ENCODE data around the gene MOGAT1. TPM values are rescaled to one million over a fixed set of nuclear protein-coding genes. Genes with fewer than 3 reads are reported as not detected.

Gene MOGAT1
- total and polyA plus RNA-seq, 2 of the 8 experiments (the other 6 are each of a cell fraction or from before 2014, with no cell fraction given): 0.11 to 0.67 TPM

DNA sequence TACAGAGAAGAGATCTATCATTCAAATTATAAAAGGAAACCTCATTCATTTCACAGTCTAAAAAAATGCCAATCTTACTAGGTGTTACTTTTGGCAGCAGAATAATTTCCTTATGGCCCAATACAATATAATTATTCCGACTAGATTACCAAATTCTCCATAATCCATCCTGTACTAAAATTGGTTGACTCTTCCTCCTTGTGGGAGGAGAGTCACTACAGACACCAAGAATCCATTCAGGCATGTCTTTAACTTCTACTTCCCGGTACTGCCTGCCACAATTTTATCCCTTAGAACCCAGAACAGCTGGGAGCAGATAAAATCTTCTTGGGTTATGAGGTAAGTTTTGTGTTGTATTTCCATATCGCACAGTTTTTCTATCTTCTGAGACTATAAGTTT, 25.4 kb upstream of the MOGAT1 start (continued):
- TF ChIP-seq, protein P1, sequence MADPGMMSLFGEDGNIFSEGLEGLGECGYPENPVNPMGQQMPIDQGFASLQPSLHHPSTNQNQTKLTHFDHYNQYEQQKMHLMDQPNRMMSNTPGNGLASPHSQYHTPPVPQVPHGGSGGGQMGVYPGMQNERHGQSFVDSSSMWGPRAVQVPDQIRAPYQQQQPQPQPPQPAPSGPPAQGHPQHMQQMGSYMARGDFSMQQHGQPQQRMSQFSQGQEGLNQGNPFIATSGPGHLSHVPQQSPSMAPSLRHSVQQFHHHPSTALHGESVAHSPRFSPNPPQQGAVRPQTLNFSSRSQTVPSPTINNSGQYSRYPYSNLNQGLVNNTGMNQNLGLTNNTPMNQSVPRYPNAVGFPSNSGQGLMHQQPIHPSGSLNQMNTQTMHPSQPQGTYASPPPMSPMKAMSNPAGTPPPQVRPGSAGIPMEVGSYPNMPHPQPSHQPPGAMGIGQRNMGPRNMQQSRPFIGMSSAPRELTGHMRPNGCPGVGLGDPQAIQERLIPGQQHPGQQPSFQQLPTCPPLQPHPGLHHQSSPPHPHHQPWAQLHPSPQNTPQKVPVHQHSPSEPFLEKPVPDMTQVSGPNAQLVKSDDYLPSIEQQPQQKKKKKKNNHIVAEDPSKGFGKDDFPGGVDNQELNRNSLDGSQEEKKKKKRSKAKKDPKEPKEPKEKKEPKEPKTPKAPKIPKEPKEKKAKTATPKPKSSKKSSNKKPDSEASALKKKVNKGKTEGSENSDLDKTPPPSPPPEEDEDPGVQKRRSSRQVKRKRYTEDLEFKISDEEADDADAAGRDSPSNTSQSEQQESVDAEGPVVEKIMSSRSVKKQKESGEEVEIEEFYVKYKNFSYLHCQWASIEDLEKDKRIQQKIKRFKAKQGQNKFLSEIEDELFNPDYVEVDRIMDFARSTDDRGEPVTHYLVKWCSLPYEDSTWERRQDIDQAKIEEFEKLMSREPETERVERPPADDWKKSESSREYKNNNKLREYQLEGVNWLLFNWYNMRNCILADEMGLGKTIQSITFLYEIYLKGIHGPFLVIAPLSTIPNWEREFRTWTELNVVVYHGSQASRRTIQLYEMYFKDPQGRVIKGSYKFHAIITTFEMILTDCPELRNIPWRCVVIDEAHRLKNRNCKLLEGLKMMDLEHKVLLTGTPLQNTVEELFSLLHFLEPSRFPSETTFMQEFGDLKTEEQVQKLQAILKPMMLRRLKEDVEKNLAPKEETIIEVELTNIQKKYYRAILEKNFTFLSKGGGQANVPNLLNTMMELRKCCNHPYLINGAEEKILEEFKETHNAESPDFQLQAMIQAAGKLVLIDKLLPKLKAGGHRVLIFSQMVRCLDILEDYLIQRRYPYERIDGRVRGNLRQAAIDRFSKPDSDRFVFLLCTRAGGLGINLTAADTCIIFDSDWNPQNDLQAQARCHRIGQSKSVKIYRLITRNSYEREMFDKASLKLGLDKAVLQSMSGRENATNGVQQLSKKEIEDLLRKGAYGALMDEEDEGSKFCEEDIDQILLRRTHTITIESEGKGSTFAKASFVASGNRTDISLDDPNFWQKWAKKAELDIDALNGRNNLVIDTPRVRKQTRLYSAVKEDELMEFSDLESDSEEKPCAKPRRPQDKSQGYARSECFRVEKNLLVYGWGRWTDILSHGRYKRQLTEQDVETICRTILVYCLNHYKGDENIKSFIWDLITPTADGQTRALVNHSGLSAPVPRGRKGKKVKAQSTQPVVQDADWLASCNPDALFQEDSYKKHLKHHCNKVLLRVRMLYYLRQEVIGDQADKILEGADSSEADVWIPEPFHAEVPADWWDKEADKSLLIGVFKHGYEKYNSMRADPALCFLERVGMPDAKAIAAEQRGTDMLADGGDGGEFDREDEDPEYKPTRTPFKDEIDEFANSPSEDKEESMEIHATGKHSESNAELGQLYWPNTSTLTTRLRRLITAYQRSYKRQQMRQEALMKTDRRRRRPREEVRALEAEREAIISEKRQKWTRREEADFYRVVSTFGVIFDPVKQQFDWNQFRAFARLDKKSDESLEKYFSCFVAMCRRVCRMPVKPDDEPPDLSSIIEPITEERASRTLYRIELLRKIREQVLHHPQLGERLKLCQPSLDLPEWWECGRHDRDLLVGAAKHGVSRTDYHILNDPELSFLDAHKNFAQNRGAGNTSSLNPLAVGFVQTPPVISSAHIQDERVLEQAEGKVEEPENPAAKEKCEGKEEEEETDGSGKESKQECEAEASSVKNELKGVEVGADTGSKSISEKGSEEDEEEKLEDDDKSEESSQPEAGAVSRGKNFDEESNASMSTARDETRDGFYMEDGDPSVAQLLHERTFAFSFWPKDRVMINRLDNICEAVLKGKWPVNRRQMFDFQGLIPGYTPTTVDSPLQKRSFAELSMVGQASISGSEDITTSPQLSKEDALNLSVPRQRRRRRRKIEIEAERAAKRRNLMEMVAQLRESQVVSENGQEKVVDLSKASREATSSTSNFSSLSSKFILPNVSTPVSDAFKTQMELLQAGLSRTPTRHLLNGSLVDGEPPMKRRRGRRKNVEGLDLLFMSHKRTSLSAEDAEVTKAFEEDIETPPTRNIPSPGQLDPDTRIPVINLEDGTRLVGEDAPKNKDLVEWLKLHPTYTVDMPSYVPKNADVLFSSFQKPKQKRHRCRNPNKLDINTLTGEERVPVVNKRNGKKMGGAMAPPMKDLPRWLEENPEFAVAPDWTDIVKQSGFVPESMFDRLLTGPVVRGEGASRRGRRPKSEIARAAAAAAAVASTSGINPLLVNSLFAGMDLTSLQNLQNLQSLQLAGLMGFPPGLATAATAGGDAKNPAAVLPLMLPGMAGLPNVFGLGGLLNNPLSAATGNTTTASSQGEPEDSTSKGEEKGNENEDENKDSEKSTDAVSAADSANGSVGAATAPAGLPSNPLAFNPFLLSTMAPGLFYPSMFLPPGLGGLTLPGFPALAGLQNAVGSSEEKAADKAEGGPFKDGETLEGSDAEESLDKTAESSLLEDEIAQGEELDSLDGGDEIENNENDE (IDR thresholded peaks at IDR 0.05; ENCODE audit: insufficient replicate concordance, low read length): no peak
- TF ChIP-seq, protein P2, sequence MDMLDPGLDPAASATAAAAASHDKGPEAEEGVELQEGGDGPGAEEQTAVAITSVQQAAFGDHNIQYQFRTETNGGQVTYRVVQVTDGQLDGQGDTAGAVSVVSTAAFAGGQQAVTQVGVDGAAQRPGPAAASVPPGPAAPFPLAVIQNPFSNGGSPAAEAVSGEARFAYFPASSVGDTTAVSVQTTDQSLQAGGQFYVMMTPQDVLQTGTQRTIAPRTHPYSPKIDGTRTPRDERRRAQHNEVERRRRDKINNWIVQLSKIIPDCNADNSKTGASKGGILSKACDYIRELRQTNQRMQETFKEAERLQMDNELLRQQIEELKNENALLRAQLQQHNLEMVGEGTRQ (IDR thresholded peaks at IDR 0.05; ENCODE audit: low read length): no peak
- TF ChIP-seq SIX5 (IDR thresholded peaks at IDR 0.05; ENCODE audit: low read depth, low read length) (no peak), SIRT6 (IDR thresholded peaks at IDR 0.05; ENCODE audit: low read length) (no peak), NRF1 (IDR thresholded peaks at IDR 0.05; ENCODE audit: low read depth, low read length) (no peak), KDM4A (IDR thresholded peaks at IDR 0.05; ENCODE audit: low read depth, low read length, severe bottlenecking) (no peak), HDAC6 (IDR thresholded peaks at IDR 0.05; ENCODE audit: low read depth, low read length) (no peak), EZH2 (IDR thresholded peaks at IDR 0.05; ENCODE audit: low read depth, low read length, severe bottlenecking) (no peak), KDM5A (IDR thresholded peaks at IDR 0.05; ENCODE audit: low read length) (no peak)
